GM12864 (cell line): ENCODE data around the gene ROR1.

Experiments
- DNase-seq: peaks from one replicate; pipeline ENCODE4 v3.0.0-alpha.2; 2011; ENCODE audit warnings: low read depth
- H3K4me3 ChIP-seq: 2 replicates; pipeline ENCODE4 v1.5.1; 2011; ENCODE audit warnings: mild to moderate bottlenecking, low read depth, low read length, control low read depth
- TF ChIP-seq, protein P1 (sequence below): IDR thresholded peaks from 2 replicates; pipeline ENCODE4 v1.5.1; 2011; ENCODE audit warnings: low read depth, mild to moderate bottlenecking, moderate library complexity, low read length, control low read depth, inconsistent platforms; ENCODE audit errors: missing control alignments

The ROR1 gene

GRCh38 chr1:63792152-63792551 lies 18.3 kb downstream of the ROR1 start:
- DNase-seq: no peak
- TF ChIP-seq, protein P1, sequence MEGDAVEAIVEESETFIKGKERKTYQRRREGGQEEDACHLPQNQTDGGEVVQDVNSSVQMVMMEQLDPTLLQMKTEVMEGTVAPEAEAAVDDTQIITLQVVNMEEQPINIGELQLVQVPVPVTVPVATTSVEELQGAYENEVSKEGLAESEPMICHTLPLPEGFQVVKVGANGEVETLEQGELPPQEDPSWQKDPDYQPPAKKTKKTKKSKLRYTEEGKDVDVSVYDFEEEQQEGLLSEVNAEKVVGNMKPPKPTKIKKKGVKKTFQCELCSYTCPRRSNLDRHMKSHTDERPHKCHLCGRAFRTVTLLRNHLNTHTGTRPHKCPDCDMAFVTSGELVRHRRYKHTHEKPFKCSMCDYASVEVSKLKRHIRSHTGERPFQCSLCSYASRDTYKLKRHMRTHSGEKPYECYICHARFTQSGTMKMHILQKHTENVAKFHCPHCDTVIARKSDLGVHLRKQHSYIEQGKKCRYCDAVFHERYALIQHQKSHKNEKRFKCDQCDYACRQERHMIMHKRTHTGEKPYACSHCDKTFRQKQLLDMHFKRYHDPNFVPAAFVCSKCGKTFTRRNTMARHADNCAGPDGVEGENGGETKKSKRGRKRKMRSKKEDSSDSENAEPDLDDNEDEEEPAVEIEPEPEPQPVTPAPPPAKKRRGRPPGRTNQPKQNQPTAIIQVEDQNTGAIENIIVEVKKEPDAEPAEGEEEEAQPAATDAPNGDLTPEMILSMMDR: no peak
- H3K4me3 ChIP-seq: no peak overlapping the region

- TF ChIP-seq, protein P1: no peak
- DNase-seq: no peak
- H3K4me3 ChIP-seq: no peak overlapping the region
These were observed 20.0 kb downstream of the ROR1 start for GRCh38 chr1:63793741-63794240.

GRCh38 chr1:63794354-63794753 lies 20.5 kb downstream of the ROR1 start:
- TF ChIP-seq, protein P1: no peak
- no peak overlapping the region for H3K4me3 ChIP-seq
- DNase-seq: no peak

GRCh38 chr1:63794939-63795378 lies 21.1 kb downstream of the ROR1 start:
- TF ChIP-seq, protein P1: no peak

DNA sequence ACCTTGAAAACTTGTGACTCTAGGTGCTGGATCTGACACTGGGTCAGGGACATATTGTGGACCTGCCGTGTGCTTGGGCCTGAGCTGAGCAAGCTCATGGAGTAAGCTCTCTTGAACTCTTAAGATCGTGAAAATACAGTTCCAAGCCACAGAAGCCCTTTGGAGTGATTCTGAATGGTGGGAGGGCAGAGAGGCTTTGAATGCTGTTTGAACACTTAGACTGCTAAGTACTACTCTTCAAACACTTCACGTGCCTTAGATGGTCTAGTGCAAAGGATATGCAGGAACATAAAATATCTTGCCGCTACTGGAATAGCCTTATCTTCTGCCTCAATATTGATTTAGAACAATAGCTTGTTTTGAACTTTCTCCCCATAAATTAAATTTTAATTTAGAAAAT lies 21.6 kb downstream of the ROR1 start:
- no peak overlapping the region for H3K4me3 ChIP-seq
- DNase-seq: no peak
- TF ChIP-seq, protein P1: no peak

More at GRCh38 chr1:63794939-63795378, 21.1 kb downstream of the ROR1 start:
- no peak for DNase-seq
- H3K4me3 ChIP-seq: no peak overlapping the region

- TF ChIP-seq, protein P1: no peak
- no peak overlapping the region for H3K4me3 ChIP-seq
- DNase-seq: no peak
These were observed 23.4 kb downstream of the ROR1 start for GRCh38 chr1:63797056-63797726.

DNA sequence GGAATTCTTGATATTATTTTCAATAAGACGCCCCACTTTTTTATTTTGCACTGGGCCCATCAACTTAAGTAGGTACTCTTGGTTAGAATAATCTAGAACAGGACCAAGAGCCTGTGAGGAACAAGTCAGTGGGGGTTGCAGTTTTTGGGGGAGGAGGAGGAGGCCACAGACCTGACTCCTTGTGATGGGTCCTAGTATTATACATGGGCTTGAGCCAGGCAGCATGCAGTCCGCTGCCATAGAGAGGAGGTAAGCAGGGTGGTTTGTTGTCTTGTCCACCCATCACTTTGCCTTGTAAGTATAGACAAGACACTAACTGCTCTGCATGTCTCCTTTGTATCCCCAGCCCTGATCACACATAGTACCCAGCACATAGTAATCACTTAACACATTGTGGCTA lies 24.5 kb downstream of the ROR1 start:
- TF ChIP-seq, protein P1: no peak
- no peak for DNase-seq
- H3K4me3 ChIP-seq: no peak overlapping the region
